Endothelial cell of hepatic sinusoid (primary cell): ENCODE data around the gene MYO9B.

ENCODE experiments used
- in situ Hi-C: cut with HindIII; loops from 2 replicates; pipeline ENCODE4 v1.10.0; 2017; ENCODE audit warnings: low sequenced_read_pairs

Gene MYO9B, protein sequence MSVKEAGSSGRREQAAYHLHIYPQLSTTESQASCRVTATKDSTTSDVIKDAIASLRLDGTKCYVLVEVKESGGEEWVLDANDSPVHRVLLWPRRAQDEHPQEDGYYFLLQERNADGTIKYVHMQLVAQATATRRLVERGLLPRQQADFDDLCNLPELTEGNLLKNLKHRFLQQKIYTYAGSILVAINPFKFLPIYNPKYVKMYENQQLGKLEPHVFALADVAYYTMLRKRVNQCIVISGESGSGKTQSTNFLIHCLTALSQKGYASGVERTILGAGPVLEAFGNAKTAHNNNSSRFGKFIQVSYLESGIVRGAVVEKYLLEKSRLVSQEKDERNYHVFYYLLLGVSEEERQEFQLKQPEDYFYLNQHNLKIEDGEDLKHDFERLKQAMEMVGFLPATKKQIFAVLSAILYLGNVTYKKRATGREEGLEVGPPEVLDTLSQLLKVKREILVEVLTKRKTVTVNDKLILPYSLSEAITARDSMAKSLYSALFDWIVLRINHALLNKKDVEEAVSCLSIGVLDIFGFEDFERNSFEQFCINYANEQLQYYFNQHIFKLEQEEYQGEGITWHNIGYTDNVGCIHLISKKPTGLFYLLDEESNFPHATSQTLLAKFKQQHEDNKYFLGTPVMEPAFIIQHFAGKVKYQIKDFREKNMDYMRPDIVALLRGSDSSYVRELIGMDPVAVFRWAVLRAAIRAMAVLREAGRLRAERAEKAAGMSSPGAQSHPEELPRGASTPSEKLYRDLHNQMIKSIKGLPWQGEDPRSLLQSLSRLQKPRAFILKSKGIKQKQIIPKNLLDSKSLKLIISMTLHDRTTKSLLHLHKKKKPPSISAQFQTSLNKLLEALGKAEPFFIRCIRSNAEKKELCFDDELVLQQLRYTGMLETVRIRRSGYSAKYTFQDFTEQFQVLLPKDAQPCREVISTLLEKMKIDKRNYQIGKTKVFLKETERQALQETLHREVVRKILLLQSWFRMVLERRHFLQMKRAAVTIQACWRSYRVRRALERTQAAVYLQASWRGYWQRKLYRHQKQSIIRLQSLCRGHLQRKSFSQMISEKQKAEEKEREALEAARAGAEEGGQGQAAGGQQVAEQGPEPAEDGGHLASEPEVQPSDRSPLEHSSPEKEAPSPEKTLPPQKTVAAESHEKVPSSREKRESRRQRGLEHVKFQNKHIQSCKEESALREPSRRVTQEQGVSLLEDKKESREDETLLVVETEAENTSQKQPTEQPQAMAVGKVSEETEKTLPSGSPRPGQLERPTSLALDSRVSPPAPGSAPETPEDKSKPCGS (N-terminal part only)

GRCh38 chr19:17075035-17075863 lies at the start of gene MYO9B, which contains the start of gene HAUS8:
Gene MYO9B, plus strand, starts transcription at chr19:17075777. Its CDS starts 25,941 bp downstream, at chr19:17101718.
Gene HAUS8, minus strand, starts transcription at chr19:17075452. Its CDS starts 30 bp downstream, at chr19:17075422.
- in situ Hi-C loops: loop anchor here (5.0 kb wide), 1 partner anchor 92 kb away; no protein-coding TSS in a partner anchor

DNA sequence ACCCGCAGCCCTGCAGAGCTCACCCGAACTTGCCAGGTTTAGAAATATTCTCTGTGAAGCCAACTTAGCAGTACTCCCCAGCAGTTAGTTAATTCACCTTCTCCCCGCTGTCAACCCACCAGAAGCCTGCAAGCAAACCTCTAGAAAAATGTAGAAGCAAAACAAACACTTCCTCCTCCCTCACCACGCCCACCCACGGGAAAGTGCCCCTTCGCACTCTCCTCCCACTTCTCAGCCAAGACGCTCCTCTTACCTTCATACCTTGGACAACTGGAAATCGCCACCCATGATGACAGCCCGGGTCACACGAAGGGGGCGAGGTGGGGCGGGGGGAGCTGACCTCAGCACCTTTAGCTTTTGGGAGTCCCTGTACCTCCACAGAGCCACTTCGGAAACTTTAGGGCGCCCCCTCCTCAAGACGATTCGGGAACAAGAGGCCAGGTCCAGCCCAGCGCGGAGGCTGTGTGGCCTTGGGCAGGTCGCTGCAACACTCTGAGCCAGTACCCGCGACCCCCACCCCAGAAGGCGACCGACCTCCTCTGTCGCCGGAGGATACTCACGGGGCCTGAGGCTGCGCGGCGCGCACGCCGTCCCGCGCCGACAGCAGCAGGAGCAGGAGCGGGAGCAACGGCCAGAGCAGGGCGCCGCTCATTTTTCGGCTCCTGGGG lies 49.5 kb upstream of the MYO9B start:
- in situ Hi-C loops: no loop called here

- in situ Hi-C loops: no loop called here
Observed at GRCh38 chr19:17026706-17027534, 48.7 kb upstream of the MYO9B start, which contains the start of gene CPAMD8. Gene CPAMD8, minus strand, starts transcription at chr19:17026810. Its CDS starts 168 bp downstream, at chr19:17026642.

GRCh38 chr19:17027535-17027975 lies 48.0 kb upstream of the MYO9B start:
- in situ Hi-C loops: no loop called here

- in situ Hi-C loops: loop anchor here (10.0 kb wide), 1 partner anchor 237 kb away; no protein-coding TSS in a partner anchor
Observed at GRCh38 chr19:17031741-17032140, 43.8 kb upstream of the MYO9B start.

DNA sequence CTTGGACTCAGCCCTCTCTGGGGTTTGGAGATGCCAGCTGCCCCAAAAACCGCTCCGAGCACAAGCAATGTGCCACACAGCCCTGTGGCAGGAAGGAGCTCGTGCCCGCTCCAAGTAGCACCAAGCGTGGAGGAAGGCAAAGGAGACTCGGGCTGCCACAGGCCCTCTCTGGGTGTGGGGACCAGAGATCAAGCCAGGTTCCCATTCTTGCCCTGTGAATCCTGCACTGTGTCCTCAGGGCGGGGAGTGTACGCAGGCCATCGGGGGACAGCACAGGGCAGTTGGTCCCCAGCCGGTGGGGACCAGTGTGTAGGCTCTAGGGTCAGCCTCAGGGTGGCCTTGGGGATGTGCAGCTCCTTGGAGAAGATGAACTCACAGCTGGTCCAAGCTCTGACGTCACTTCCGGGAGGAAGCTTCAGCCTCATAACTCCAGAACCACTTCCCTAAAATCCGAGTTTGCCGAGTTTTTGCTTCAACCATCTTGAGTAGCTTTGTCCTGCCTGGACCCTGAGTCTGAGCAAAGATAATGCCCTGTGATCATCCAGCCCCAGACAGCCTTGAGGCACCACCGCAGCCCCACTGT lies 39.6 kb upstream of the MYO9B start:
- in situ Hi-C loops: loop anchor here (5.0 to 10.0 kb wide), 3 partner anchors 69 to 241 kb away; no protein-coding TSS in a partner anchor

- in situ Hi-C loops: loop anchor here (5.0 to 10.0 kb wide), 3 partner anchors 69 to 242 kb away; no protein-coding TSS in a partner anchor
Observed at GRCh38 chr19:17036640-17037039, 38.9 kb upstream of the MYO9B start.

GRCh38 chr19:17037184-17037583 lies 38.4 kb upstream of the MYO9B start:
- in situ Hi-C loops: loop anchor here (5.0 to 10.0 kb wide), 3 partner anchors 70 to 242 kb away; no protein-coding TSS in a partner anchor

GRCh38 chr19:17037966-17038500 lies 37.5 kb upstream of the MYO9B start:
- in situ Hi-C loops: loop anchor here (5.0 to 10.0 kb wide), 3 partner anchors 71 to 243 kb away; no protein-coding TSS in a partner anchor

DNA sequence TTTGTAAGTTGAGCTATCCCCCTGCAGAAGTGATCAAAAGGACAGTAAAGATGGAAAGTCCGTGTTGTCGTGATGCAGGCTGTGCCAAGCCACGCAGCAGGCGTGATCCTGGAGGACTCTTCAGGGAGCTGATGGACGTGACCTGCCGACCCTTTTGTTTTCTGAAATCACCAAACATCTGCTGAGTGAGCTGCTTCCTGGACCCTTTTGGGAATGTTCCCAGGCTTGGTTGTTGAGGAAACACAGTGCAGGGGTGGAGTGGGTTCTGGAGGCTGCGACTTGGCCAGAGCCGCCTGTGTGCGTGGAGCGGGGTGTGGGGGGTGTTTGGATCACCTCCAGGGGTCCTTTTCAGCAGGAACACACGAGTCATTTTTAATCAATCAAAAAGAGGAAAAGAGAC lies 33.6 kb upstream of the MYO9B start:
- in situ Hi-C loops: no loop called here

DNA sequence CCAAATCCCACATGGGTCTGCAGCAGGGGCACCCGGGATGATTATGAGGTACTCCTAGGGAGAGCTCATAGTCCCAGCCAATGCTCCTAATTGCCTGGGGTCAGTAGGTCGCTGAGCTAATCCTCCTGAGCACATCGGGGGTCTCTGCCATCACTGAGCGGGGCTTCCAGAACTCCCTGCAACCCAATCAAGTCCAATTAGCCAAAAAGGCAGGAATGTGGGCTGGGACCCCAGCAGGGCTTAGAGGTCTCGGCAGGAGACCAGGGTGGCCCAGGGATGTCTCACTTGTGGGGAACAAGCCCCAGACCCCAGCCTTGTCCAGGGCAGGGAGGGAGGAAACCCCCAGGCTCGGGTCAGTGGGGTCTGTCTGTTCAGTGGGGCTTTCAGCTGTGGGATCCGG lies 31.8 kb upstream of the MYO9B start:
- in situ Hi-C loops: no loop called here

DNA sequence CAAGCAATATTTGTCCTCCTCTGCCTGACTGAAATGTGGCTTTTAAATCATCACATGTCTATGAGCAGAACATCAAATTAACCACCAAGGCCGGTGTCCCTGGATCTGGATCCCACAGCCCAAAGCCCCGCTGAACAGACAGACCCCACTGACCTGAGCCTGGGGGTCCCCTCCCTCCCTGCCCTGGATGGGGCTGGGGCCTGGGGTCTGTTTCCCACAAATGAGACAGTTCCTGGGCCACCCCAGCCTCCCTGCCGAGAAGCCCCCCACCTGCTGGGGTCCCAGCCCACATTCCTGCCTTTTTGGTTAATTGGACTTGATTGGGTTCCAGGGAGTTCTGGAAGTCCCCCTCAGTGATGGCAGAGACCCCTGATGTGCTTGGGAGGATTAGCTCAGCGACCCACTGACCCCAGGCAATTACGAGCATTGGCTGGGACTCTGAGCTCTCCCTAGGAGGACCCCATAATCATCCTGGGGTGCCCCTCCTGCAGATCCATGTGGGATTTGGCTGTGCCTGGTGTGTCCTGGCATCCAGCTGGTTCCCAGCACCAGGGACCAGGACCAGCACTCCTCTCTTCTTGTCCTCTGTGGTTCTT lies 29.6 kb upstream of the MYO9B start:
- in situ Hi-C loops: no loop called here

DNA sequence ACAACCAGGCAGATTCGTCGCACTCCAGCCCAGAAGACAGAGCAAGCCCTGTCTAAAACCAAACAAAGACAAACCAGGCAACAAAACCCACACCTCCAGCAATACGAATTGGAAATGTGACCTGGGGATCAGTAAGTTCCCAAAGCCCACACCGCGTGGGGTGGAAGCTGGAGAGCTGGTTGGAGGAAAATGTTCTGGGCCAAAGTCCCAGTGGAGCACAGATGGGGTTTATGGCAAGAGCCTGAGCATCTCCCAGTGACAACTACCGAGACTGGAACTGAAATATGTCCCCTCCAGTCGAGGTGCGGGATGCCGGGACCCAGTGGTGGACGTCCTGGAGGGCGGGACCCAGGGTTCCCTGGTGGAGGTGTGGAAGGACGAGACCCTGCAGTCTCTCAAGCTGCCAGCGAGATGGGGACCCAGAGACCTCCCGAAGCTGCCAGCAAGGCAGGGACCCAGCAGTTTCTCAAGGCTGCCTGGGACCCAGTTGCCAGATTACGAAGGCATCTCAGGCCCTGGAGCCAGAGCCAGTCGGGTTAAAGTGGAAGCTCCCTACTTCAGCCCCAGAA lies 26.6 kb upstream of the MYO9B start:
- in situ Hi-C loops: no loop called here

GRCh38 chr19:17049711-17050280 lies 25.8 kb upstream of the MYO9B start:
- in situ Hi-C loops: no loop called here

DNA sequence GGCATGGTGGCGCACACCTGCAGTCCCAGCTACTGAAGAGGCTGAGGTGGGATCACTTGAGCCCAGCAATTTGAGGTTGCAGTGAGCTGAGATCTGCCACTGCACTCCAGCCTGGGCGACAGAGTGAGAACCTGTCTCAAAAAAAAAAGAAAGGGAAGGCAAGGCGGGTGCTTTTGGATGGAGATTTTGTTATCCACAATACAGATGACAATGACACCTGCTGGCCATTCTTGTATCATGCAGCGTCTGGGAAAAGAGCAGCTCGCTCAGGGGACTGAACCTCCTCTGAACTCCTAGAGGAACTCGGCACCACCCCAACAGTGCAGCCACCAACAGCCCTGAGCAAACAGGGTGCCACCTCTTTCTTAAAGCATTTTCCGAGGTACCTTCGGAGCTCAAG lies 23.1 kb upstream of the MYO9B start:
- in situ Hi-C loops: no loop called here

DNA sequence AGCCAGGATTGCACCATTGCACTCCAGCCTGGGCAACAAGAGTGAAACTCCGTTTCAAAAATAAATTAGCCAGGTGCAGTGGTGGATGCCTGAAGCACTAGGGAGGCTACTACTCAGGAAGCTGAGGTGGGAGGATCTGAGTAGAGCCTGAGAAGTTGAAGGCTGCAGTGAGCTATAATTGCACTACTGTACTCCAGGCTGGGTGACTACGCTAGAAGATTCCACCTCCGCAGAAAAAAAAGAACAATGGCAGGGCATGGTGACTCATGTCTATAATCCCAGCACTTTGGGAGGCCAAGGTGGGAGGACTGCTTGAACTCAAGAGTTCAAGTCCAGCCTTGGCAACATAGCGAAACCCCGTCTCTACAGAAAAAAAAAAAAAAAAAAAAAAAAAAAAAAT lies 20.8 kb upstream of the MYO9B start:
- in situ Hi-C loops: no loop called here
